ENCODE results near the gene MFAP2. TPM values are rescaled to one million over a fixed set of nuclear protein-coding genes. Genes with fewer than 3 reads are reported as not detected.

The MFAP2 gene
- total RNA-seq, 1 experiment from 2014 or later, result 152 TPM

DNA sequence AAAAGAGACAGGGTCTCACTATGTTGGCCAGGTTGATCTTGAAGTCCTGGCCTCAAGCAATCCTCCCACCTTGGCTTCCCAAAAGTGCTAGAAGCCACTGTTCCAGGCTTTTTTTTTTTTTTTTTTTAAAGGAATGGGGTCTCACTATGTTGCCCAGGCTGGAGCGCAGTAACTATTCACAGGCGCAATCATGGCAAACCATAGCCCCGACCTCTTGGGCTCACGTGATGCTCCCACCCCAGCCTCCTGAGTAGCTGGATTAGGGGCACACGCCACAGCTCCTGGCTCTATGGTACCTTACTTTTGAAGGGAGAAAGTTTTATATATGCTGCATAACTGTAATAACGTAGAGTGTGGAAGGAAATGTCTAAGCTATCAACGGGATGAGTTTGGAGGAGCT, 37.0 kb upstream of the MFAP2 start:
- no peak overlapping the region for H4K8ac ChIP-seq (replicated peaks; ENCODE audit: insufficient read length, low read depth, low read length)
- H3K79me1 ChIP-seq (ENCODE audit: insufficient read depth, low read depth, low read length, poor library complexity, severe bottlenecking), result no peaks in the 10 kb centered on the region
- no peak for DNase-seq
- no peak overlapping the region for H3K14ac ChIP-seq (ENCODE audit: insufficient read depth, low read length)
- Mint-ChIP-seq H3K36me3 (ENCODE audit: insufficient read depth in 1 of 3, low read depth in 3 of 3) (peaks cover 18 to 48% (median 41%) of the 10 kb centered on the region in 3 experiments; a peak in 6 of 7 replicates), H3K27me3 (ENCODE audit: low read depth) (no peaks in the 10 kb centered on the region), H3K4me1 (peaks cover 38 to 40% of the 10 kb centered on the region in 2 experiments), H3K9me3 (no peaks in the 10 kb centered on the region), H3K27ac (no peak overlapping the region), H3K4me3 (no peak overlapping the region)
- H3K27ac ChIP-seq (ENCODE audit: insufficient read length, low read depth, low read length), result no peak overlapping the region
- no peak overlapping the region for H3K56ac ChIP-seq (ENCODE audit: insufficient read length, low read depth, low read length)
- H3K27me3 ChIP-seq (ENCODE audit: insufficient read depth, low read length), result no peaks in the 10 kb centered on the region
- H2BK12ac ChIP-seq (ENCODE audit: insufficient read length, low read depth, low read length), result no peak overlapping the region
- H3K4ac ChIP-seq (ENCODE audit: low read depth, low read length), result no peak overlapping the region
- H3K23ac ChIP-seq (ENCODE audit: insufficient read length, low read depth, low read length), result no peak overlapping the region
- H2BK15ac ChIP-seq (ENCODE audit: low read depth, low read length), result no peak overlapping the region
- H2AK5ac ChIP-seq (ENCODE audit: insufficient read length, low read length), result no peak overlapping the region
- WGBS (ENCODE audit: extremely low coverage, insufficient read length, low lambda C conversion rate), result no CpG with 5 or more reads among the region's 7 CpGs
- TF ChIP-seq, protein P1, sequence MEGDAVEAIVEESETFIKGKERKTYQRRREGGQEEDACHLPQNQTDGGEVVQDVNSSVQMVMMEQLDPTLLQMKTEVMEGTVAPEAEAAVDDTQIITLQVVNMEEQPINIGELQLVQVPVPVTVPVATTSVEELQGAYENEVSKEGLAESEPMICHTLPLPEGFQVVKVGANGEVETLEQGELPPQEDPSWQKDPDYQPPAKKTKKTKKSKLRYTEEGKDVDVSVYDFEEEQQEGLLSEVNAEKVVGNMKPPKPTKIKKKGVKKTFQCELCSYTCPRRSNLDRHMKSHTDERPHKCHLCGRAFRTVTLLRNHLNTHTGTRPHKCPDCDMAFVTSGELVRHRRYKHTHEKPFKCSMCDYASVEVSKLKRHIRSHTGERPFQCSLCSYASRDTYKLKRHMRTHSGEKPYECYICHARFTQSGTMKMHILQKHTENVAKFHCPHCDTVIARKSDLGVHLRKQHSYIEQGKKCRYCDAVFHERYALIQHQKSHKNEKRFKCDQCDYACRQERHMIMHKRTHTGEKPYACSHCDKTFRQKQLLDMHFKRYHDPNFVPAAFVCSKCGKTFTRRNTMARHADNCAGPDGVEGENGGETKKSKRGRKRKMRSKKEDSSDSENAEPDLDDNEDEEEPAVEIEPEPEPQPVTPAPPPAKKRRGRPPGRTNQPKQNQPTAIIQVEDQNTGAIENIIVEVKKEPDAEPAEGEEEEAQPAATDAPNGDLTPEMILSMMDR (conservative IDR thresholded peaks at IDR 0.05), result no peak
- H2AFZ ChIP-seq (ENCODE audit: low read length), result no peak overlapping the region
- H3K4me2 ChIP-seq (ENCODE audit: insufficient read depth, insufficient read length, low read length), result no peak overlapping the region
- H3K9me3 ChIP-seq (ENCODE audit: control insufficient read depth, low read depth, low read length), result no peaks in the 10 kb centered on the region
- no peak overlapping the region for H4K91ac ChIP-seq (ENCODE audit: insufficient read length, low read depth, low read length)
- no peaks in the 10 kb centered on the region for H3K79me2 ChIP-seq (ENCODE audit: insufficient read depth, low read length)
- H3T11ph ChIP-seq (ENCODE audit: low read length), result no peak overlapping the region
- H3K9ac ChIP-seq (ENCODE audit: extremely low read depth, insufficient read length, low read length), result no peak overlapping the region
- no peak overlapping the region for H4K5ac ChIP-seq (ENCODE audit: insufficient read length, low read depth, low read length)
- no peaks in the 10 kb centered on the region for H4K20me1 ChIP-seq (ENCODE audit: control insufficient read depth, insufficient read depth, insufficient read length)
- H3K4me1 ChIP-seq (ENCODE audit: insufficient read depth, low read length), result peaks cover 18% of the 10 kb centered on the region
- H3K18ac ChIP-seq (ENCODE audit: insufficient read length, low read depth, low read length), result no peak overlapping the region
- no peak overlapping the region for H2BK5ac ChIP-seq (ENCODE audit: insufficient read length, low read length)
- no peak overlapping the region for H2BK120ac ChIP-seq (ENCODE audit: low read depth, low read length, poor library complexity, severe bottlenecking)
- no peak overlapping the region for H2BK20ac ChIP-seq (ENCODE audit: low read depth, low read length, poor library complexity, severe bottlenecking)
- H3K23me2 ChIP-seq (ENCODE audit: insufficient read length, low read depth, low read length, poor library complexity, severe bottlenecking), result no peaks in the 10 kb centered on the region

All from H9 (cell line).